ENCODE measurements around the gene PIP4K2C. TPM values are rescaled to one million over a fixed set of nuclear protein-coding genes. Genes with fewer than 3 reads are reported as not detected.
"Not testable (repeated sequence)": the region's sequence is repeated elsewhere in the genome, so short reads cannot be mapped to it uniquely, and the experiment has no call there.

Gene PIP4K2C
- total RNA-seq, 2 experiments from 2014 or later: 17.1 to 18.5 TPM

GRCh38 chr12:57588951-57589610 is 1.9 kb upstream of the PIP4K2C start:
- DNase-seq, H3K36me3 Mint-ChIP-seq, H3K9me3 Mint-ChIP-seq, H3K27ac Mint-ChIP-seq, H3K4me3 Mint-ChIP-seq, H3K27me3 Mint-ChIP-seq: not testable (repeated sequence)
- H3K4me1 Mint-ChIP-seq: peaks cover 18% of the 10 kb centered on the region

- Mint-ChIP-seq H3K27me3 (no peaks in the 10 kb centered on the region), H3K9me3 (no peaks in the 10 kb centered on the region), H3K27ac (peak overlapping the region; percentile 73), H3K4me1 (peaks cover 18% of the 10 kb centered on the region), H3K4me3 (peak overlapping the region; percentile 85), H3K36me3 (peaks cover 3% of the 10 kb centered on the region)
- no peak for DNase-seq
Observed at GRCh38 chr12:57590479-57590863, 521 bp upstream of the PIP4K2C start.

- Mint-ChIP-seq H3K27me3 (no peaks in the 10 kb centered on the region), H3K4me3 (peak overlapping the region; percentile 85), H3K27ac (peak overlapping the region; percentile 49), H3K36me3 (peaks cover 3% of the 10 kb centered on the region), H3K9me3 (no peaks in the 10 kb centered on the region), H3K4me1 (peaks cover 18% of the 10 kb centered on the region)
- no peak for DNase-seq
Observed at GRCh38 chr12:57591782-57592325, 862 bp downstream of the PIP4K2C start.

- Mint-ChIP-seq H3K27me3 (no peaks in the 10 kb centered on the region), H3K36me3 (peaks cover 4% of the 10 kb centered on the region), H3K4me3 (peak overlapping the region; percentile 85), H3K27ac (no peak overlapping the region), H3K4me1 (peaks cover 18% of the 10 kb centered on the region), H3K9me3 (no peaks in the 10 kb centered on the region)
- DNase-seq: no peak
Observed at GRCh38 chr12:57592551-57593165, 1.7 kb downstream of the PIP4K2C start.

GRCh38 chr12:57593187-57593586 is 2.2 kb downstream of the PIP4K2C start:
- Mint-ChIP-seq H3K27me3 (no peaks in the 10 kb centered on the region), H3K27ac (no peak overlapping the region), H3K36me3 (peaks cover 6% of the 10 kb centered on the region), H3K9me3 (no peaks in the 10 kb centered on the region), H3K4me3 (no peak overlapping the region), H3K4me1 (peaks cover 18% of the 10 kb centered on the region)
- DNase-seq: no peak

GRCh38 chr12:57600395-57600794 is 9.4 kb downstream of the PIP4K2C start:
- Mint-ChIP-seq H3K4me3 (no peak overlapping the region), H3K9me3 (no peaks in the 10 kb centered on the region), H3K27ac (no peak overlapping the region), H3K36me3 (peaks cover 11% of the 10 kb centered on the region), H3K4me1 (peaks cover 13% of the 10 kb centered on the region), H3K27me3 (no peaks in the 10 kb centered on the region)
- DNase-seq: no peak

GRCh38 chr12:57602544-57602943 is 11.6 kb downstream of the PIP4K2C start:
- Mint-ChIP-seq H3K27ac (no peak overlapping the region), H3K4me1 (peaks cover 18% of the 10 kb centered on the region), H3K4me3 (no peak overlapping the region), H3K36me3 (peaks cover 11% of the 10 kb centered on the region), H3K9me3 (no peaks in the 10 kb centered on the region), H3K27me3 (no peaks in the 10 kb centered on the region)
- DNase-seq: no peak

- H3K27ac Mint-ChIP-seq: no peak overlapping the region
- H3K4me3 Mint-ChIP-seq: peak overlapping the region; percentile 79
- H3K4me1 Mint-ChIP-seq: peaks cover 18% of the 10 kb centered on the region
- H3K27me3 Mint-ChIP-seq: no peaks in the 10 kb centered on the region
- H3K9me3 Mint-ChIP-seq: no peaks in the 10 kb centered on the region
- peaks cover 8% of the 10 kb centered on the region for H3K36me3 Mint-ChIP-seq
- no peak for DNase-seq
Observed at GRCh38 chr12:57603324-57603723, 12.3 kb downstream of the PIP4K2C start.

GRCh38 chr12:57603815-57604453 is 12.9 kb downstream of the PIP4K2C start:
- Mint-ChIP-seq H3K36me3 (peaks cover 8% of the 10 kb centered on the region), H3K27ac (peak overlapping the region; percentile 50), H3K9me3 (no peaks in the 10 kb centered on the region), H3K27me3 (no peaks in the 10 kb centered on the region), H3K4me1 (peaks cover 18% of the 10 kb centered on the region), H3K4me3 (peak overlapping the region; percentile 79)
- no peak for DNase-seq

- Mint-ChIP-seq H3K27ac (peak within 1 kb of the TSS; percentile 76), H3K27me3 (no peaks in the 10 kb centered on the region), H3K36me3 (peaks cover 7% of the 10 kb centered on the region), H3K4me1 (peaks cover 18% of the 10 kb centered on the region), H3K9me3 (no peaks in the 10 kb centered on the region), H3K4me3 (peak within 1 kb of the TSS; percentile 79)
- peak; percentile 48 for DNase-seq
Observed at GRCh38 chr12:57604454-57604991, 13.5 kb downstream of the PIP4K2C start, which contains the start of gene DTX3. Gene DTX3, plus strand, starts transcription at chr12:57604824. Its CDS starts 1,694 bp downstream, at chr12:57606518.

- Mint-ChIP-seq H3K9me3 (no peaks in the 10 kb centered on the region), H3K27ac (peak overlapping the region; percentile 49), H3K27me3 (peaks cover under 1% of the 10 kb centered on the region), H3K4me1 (peaks cover 18% of the 10 kb centered on the region), H3K36me3 (peaks cover 7% of the 10 kb centered on the region), H3K4me3 (peak overlapping the region; percentile 79)
- no peak for DNase-seq
Observed at GRCh38 chr12:57604992-57605810, 14.2 kb downstream of the PIP4K2C start.

GRCh38 chr12:57605811-57606311 is 14.9 kb downstream of the PIP4K2C start:
- peaks cover 22% of the 10 kb centered on the region for H3K4me1 Mint-ChIP-seq
- no peak overlapping the region for H3K27ac Mint-ChIP-seq
- no peaks in the 10 kb centered on the region for H3K9me3 Mint-ChIP-seq
- H3K4me3 Mint-ChIP-seq: peak overlapping the region; percentile 79
- peaks cover 7% of the 10 kb centered on the region for H3K27me3 Mint-ChIP-seq
- DNase-seq: no peak
- H3K36me3 Mint-ChIP-seq: peaks cover 7% of the 10 kb centered on the region

GRCh38 chr12:57606399-57606798 is 15.4 kb downstream of the PIP4K2C start:
- Mint-ChIP-seq H3K36me3 (peaks cover 7% of the 10 kb centered on the region), H3K9me3 (no peaks in the 10 kb centered on the region), H3K4me1 (peaks cover 22% of the 10 kb centered on the region), H3K4me3 (no peak overlapping the region), H3K27me3 (peaks cover 9% of the 10 kb centered on the region), H3K27ac (no peak overlapping the region)
- DNase-seq: no peak

- no peak for DNase-seq
- no peak overlapping the region for H3K4me3 Mint-ChIP-seq
- H3K9me3 Mint-ChIP-seq: no peaks in the 10 kb centered on the region
- peaks cover 3% of the 10 kb centered on the region for H3K36me3 Mint-ChIP-seq
- no peak overlapping the region for H3K27ac Mint-ChIP-seq
- peaks cover 9% of the 10 kb centered on the region for H3K27me3 Mint-ChIP-seq
- H3K4me1 Mint-ChIP-seq: peaks cover 22% of the 10 kb centered on the region
Observed at GRCh38 chr12:57606821-57607220, 15.8 kb downstream of the PIP4K2C start.
